Lung (tissue), 12 donors: ENCODE measurements around the gene PTPRN2. TPM values are rescaled to one million over a fixed set of nuclear protein-coding genes. Genes with fewer than 3 reads are reported as not detected.
"Not testable (repeated sequence)": the region's sequence is repeated elsewhere in the genome, so short reads cannot be mapped to it uniquely, and the experiment has no call there.

Experiments
- ATAC-seq: fragments of 200-7000 bp; cut with Tn5 transposase; one replicate; pipeline ENCODE4 v1.9.1; 2020; ENCODE audit warnings: moderate number of reproducible peaks; ENCODE audit not compliant: insufficient read depth, low FRiP score
- DNase-seq, 3 donors: peaks; one replicate each; pipeline ENCODE4 v3.0.0-alpha.2; 2013 to 2017
- H3K27ac ChIP-seq, 2 donors: one replicate each; pipeline ENCODE4 v1.5.1; 2013; ENCODE audit warnings: mild to moderate bottlenecking in 2 of 2, moderate library complexity in 2 of 2, control low read depth in 1 of 2, inconsistent platforms in 1 of 2, low read depth in 1 of 2, low read length in 1 of 2
- H3K27me3 ChIP-seq, 3 donors: one replicate each; pipeline ENCODE4 v1.5.1; 2013; ENCODE audit warnings: low read length in 2 of 3; ENCODE audit not compliant: control insufficient read depth in 3 of 3, insufficient read depth in 3 of 3
- H3K36me3 ChIP-seq, 4 donors: one replicate each; pipeline ENCODE4 v1.5.1; 2013; ENCODE audit warnings: low read length in 4 of 4, mild to moderate bottlenecking in 1 of 4, moderate library complexity in 1 of 4; ENCODE audit not compliant: control insufficient read depth in 4 of 4, insufficient read depth in 4 of 4
- H3K4me1 ChIP-seq, 5 donors: one replicate each; pipeline ENCODE4 v1.5.1; 2013; ENCODE audit warnings: low read length in 5 of 5, mild to moderate bottlenecking in 2 of 5, moderate library complexity in 1 of 5; ENCODE audit not compliant: control insufficient read depth in 5 of 5, insufficient read depth in 5 of 5
- H3K4me3 ChIP-seq: one replicate; pipeline ENCODE4 v1.5.1; 2013; ENCODE audit warnings: mild to moderate bottlenecking, control low read depth, moderate library complexity
- H3K9ac ChIP-seq, 2 donors: one replicate each; pipeline ENCODE4 v1.5.1; 2013; ENCODE audit warnings: low read length in 2 of 2, control low read depth in 1 of 2; ENCODE audit not compliant: insufficient read depth in 1 of 2
- H3K9me3 ChIP-seq, 4 donors: one replicate each; pipeline ENCODE4 v1.5.1; 2013; ENCODE audit warnings: low read length in 3 of 4, mild to moderate bottlenecking in 1 of 4, moderate library complexity in 1 of 4; ENCODE audit not compliant: control insufficient read depth in 4 of 4, insufficient read depth in 3 of 4
- WGBS, 2 donors: extraction: QIAGEN DNeasy Blood & Tissue Kit; methylation state at CpG; one replicate each; pipeline ENCODE4 v1.1.7; 2013; 5-methylcytosine and 5-hydroxymethylcytosine counted together
- polyA plus RNA-seq, 2 donors: library from polyadenylated mRNA; stranded (reverse); fragments of 200-250 nt; gene quantifications; one replicate each; pipeline ENCODE4 v1.2.1, GENCODE V29; 2013
- total RNA-seq, 2 donors: library from RNA; depleted of rRNA in 1 of 2; stranded (reverse); fragments of >200 nt in 1 of 2; gene quantifications; one replicate each; pipeline ENCODE4 v1.2.1, GENCODE V29; 2014 to 2021
- TF ChIP-seq, protein P1 (sequence below): IDR thresholded peaks from 2 replicates; pipeline ENCODE4 v1.5.1; 2012; ENCODE audit warnings: mild to moderate bottlenecking; ENCODE audit errors: control extremely low read depth, extremely low read depth
- donor health status: control.
- donor health status: control.
- donor health status: Bipolar disorder and iron deficiency.
- donor health status: healthy.
- donor health status: DM: yes; HTN: yes; CAD: no.

The PTPRN2 gene
- total and polyA plus RNA-seq, 4 donors = 2.1 to 7.4 (median 4.4) TPM

- H3K4me1 ChIP-seq = peaks cover 0 to 11% (median 5%) of the 10 kb centered on the region in 5 donors
- no peaks in the 10 kb centered on the region for H3K36me3 ChIP-seq
- 79 to 88% methylated on average over 23 to 24 of the region's 24 CpGs for WGBS, 2 donors
- no peak overlapping the region for H3K9ac ChIP-seq
- DNase-seq = no peak
- no peak for ATAC-seq
- H3K27me3 ChIP-seq = no peaks in the 10 kb centered on the region
- TF ChIP-seq, protein P1, sequence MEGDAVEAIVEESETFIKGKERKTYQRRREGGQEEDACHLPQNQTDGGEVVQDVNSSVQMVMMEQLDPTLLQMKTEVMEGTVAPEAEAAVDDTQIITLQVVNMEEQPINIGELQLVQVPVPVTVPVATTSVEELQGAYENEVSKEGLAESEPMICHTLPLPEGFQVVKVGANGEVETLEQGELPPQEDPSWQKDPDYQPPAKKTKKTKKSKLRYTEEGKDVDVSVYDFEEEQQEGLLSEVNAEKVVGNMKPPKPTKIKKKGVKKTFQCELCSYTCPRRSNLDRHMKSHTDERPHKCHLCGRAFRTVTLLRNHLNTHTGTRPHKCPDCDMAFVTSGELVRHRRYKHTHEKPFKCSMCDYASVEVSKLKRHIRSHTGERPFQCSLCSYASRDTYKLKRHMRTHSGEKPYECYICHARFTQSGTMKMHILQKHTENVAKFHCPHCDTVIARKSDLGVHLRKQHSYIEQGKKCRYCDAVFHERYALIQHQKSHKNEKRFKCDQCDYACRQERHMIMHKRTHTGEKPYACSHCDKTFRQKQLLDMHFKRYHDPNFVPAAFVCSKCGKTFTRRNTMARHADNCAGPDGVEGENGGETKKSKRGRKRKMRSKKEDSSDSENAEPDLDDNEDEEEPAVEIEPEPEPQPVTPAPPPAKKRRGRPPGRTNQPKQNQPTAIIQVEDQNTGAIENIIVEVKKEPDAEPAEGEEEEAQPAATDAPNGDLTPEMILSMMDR = no peak
- H3K27ac ChIP-seq = no peak overlapping the region
- H3K4me3 ChIP-seq = no peak overlapping the region
- H3K9me3 ChIP-seq = no peaks in the 10 kb centered on the region
These were observed 158.5 kb downstream of the PTPRN2 start for GRCh38 chr7:158428837-158429753.

GRCh38 chr7:158428131-158428836, 159.3 kb downstream of the PTPRN2 start:
- H3K4me3 ChIP-seq = no peak overlapping the region
- ATAC-seq (no peak), DNase-seq (no peak)
- H3K4me1 ChIP-seq = peaks cover 0 to 11% (median 5%) of the 10 kb centered on the region in 5 donors
- H3K36me3 ChIP-seq = no peaks in the 10 kb centered on the region
- no peak overlapping the region for H3K27ac ChIP-seq
- H3K9ac ChIP-seq = no peak overlapping the region
- TF ChIP-seq, protein P1 = no peak
- H3K9me3 ChIP-seq = no peaks in the 10 kb centered on the region
- H3K27me3 ChIP-seq = no peaks in the 10 kb centered on the region
- WGBS, 2 donors = 78 to 84% methylated on average over 26 of the region's 26 CpGs

GRCh38 chr7:158425676-158426075, 161.9 kb downstream of the PTPRN2 start:
- H3K9ac ChIP-seq, H3K4me1 ChIP-seq, H3K27ac ChIP-seq, H3K4me3 ChIP-seq, H3K36me3 ChIP-seq, ATAC-seq, H3K9me3 ChIP-seq, DNase-seq, H3K27me3 ChIP-seq: not testable (repeated sequence)
- WGBS, 2 donors = 97 to 99% methylated on average over 18 to 35 of the region's 42 CpGs

GRCh38 chr7:158424531-158424930, 163.1 kb downstream of the PTPRN2 start:
- DNase-seq = no peak
- Histone ChIP-seq H3K4me3 (no peak overlapping the region), H3K9me3 (peaks cover 0 to 2% (median 0%) of the 10 kb centered on the region in 4 donors), H3K4me1 (peaks cover 0 to 10% (median 0%) of the 10 kb centered on the region in 5 donors), H3K36me3 (no peaks in the 10 kb centered on the region), H3K27ac (no peak overlapping the region), H3K27me3 (no peaks in the 10 kb centered on the region), H3K9ac (no peak overlapping the region)
- ATAC-seq = no peak
- 92 to 94% methylated on average over 19 of the region's 19 CpGs for WGBS, 2 donors
- TF ChIP-seq, protein P1 = no peak
